HG02943 (cell line): ENCODE results near the gene PAK5.

Experiments used
- ATAC-seq: cut with Tn5 transposase; IDR thresholded peaks from one replicate; pipeline ENCODE4 v1.9.1; 2021; ENCODE audit warnings: mild to moderate bottlenecking, low read depth, moderate library complexity; ENCODE audit not compliant: unreplicated experiment

Gene PAK5

GRCh38 chr20:9792674-9793073, 46.2 kb downstream of the PAK5 start:
- no peak for ATAC-seq

DNA sequence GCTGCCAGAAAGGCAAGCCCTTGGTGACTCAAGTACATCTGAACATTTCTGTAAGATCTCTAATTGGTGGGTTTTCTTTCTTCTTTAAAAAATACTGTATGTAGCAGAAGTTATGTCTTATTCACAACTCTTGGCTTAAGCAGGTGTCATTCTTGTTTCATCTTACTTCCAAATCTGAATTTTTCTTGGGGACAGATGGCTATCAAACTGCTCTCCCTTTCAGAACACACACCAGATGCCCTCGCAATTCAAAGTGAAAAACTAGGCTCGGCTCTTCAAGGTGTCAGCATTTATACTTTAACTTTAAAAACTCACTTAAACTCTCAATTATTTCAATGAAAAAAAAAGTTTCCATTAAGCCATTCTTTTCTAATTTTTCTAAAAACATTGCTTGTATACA, 49.7 kb downstream of the PAK5 start:
- no peak for ATAC-seq

DNA sequence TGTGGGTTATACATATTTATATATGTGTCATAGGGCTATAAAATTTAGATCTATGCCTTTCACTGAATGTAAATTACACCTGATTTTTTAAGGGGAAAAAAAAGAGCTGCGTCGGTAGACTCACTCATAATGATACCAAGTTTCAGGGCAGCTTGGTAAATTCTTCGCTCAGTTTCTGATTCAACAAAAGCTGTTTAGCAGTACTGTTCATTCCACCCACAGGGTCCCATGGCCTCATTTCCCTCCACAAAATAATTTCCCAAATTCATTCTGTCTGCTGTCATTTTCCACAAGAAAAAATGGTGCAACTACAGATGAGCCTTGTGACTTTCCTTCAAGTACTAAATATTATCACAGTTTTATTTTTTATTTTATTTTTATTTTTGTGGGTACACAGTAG, 63.7 kb downstream of the PAK5 start:
- ATAC-seq = no peak

DNA sequence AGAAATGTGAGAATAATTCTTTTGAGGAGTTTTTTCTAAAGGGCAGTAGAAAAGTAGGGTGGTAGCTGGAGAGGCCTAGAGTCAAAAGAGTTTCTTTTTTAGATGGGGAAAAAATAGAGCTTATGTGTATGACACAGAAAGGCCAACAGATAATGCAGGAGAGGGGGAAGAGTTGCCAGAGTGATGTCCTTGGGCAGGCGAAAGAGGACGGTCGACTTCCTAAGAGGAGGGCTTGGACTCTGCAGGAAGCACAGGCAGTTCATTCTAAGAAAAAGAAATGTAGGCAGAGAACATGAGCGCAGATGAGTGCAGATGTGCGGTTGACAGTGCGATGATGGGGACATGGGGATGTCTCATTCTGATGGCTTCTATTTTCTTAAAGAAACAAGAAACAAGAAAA, 68.9 kb downstream of the PAK5 start:
- no peak for ATAC-seq

DNA sequence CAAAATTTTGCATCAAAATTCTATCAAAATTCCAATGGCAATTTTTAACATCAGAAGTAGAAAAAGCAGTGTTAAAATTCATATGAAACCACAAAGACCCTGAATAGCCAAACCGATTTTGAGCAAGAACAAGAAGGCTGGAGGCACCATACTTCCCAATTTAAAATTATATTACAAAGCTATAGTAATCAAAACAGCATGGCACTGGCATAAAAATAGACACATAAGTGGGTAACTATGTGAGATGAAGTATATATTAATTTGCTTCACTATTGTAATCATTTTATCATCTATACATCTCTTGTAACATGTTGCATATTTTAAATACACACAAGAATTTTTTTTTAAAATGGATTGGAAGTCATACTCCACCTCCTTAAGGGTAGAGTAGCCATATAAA, 77.4 kb downstream of the PAK5 start:
- no peak for ATAC-seq

DNA sequence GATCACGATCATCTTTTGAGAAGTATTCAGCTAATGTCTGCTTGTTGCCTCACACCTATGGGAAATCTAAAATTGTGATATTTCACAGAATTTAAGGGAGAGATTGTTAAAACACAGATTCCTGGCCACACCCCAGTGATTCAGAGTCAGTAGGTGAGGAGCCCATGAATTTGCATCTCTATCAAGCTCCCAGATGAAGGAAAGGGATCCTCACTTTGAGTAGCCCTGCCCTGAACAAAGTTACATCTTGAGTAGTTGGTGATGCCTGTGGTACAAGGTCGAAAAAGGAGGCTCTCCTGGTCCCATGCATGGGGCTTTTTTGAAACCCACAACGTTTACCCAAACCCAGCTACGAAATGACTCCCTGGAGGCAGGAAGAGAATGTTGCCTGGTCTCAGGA, 79.5 kb downstream of the PAK5 start:
- no peak for ATAC-seq

DNA sequence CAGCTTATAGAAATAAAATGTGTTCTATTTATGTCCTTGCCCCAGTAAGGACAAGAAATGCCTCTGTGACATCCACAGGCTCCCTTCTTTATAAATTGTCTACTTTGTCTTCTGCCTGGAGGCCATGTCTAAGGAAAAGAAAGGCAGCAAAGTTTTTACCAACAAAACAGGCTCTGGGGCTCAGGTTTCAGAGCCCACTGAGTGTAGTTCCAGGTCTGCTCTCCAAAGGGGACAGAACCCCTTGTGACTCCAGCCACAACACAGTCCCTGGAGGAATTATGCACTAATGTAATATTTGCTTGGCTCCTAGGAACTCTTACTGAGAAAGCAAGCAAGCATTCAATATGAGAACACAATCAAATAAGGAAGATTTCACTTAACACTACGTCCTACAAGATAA, 80.1 kb downstream of the PAK5 start:
- ATAC-seq = no peak

GRCh38 chr20:9756660-9757059, 82.2 kb downstream of the PAK5 start:
- ATAC-seq = no peak

- no peak for ATAC-seq
Measured at GRCh38 chr20:9755301-9755700, 83.6 kb downstream of the PAK5 start.

DNA sequence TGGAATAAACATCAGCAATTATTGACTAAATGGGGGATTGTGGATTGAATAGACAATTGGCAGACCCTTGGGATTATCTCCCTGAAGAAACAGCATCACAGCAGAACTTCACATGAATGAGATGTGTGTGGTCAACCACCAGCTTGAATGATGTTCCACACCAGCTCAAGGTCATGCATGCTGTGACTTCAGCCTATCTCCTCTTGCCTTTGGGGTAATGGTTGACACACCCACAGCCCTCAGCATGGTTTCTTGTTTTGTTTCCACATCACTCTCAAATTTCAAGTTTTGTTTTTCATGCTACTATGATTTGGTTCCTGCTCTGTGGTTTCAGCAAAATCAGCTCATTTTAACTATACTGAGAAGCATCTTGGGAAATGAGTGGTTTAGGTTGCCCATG, 94.3 kb downstream of the PAK5 start:
- ATAC-seq = no peak

DNA sequence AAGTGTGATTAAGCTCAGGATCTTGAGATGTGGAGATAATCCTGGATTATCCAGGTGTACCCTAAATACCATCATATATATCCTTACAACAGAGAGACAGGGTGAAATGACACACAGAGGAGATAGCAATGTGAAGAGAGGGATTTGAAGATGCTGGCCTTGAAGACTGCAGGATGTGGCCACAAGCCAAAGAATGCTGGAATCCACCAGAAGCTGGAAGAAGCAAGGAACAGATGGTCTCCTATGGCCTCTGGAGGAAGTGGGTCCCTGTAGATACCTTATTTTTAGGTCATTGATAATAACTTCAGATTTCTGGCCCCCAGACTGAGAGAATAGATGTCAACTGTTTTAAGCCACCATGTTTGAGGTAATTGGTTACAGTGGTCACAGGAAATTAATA, 95.0 kb downstream of the PAK5 start:
- no peak for ATAC-seq

- ATAC-seq = no peak
Measured at GRCh38 chr20:9742821-9743220, 96.1 kb downstream of the PAK5 start.

DNA sequence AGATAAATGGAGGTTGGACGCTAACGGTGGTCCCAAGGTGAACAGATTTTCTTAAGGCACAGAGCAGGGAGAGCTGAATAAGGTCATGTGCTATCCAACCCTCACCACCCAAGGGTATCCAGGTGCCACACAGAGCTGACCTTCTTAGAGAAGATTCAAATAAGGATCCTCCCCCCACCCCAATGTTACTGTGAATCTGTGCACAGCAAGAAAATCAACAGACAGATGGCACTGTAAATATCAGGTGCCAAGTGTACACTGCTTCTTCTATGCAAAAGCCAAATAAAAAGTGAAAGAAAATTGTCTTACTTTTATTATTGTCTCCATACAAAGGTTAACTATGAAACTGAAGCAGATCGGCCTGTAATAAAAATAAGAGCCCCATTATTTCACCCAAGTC, 96.9 kb downstream of the PAK5 start:
- ATAC-seq = no peak

- ATAC-seq = no peak
Measured at GRCh38 chr20:9740486-9740885, 98.4 kb downstream of the PAK5 start.

GRCh38 chr20:9739991-9740390, 98.9 kb downstream of the PAK5 start:
- ATAC-seq = no peak

- ATAC-seq = no peak
Measured at GRCh38 chr20:9736373-9736772, 102.5 kb downstream of the PAK5 start.

- no peak for ATAC-seq
Measured at GRCh38 chr20:9723501-9724202, 115.2 kb downstream of the PAK5 start.

GRCh38 chr20:9711872-9712271, 127.0 kb downstream of the PAK5 start:
- ATAC-seq = no peak

- ATAC-seq = no peak
Measured at GRCh38 chr20:9710685-9711084, 128.2 kb downstream of the PAK5 start.

- no peak for ATAC-seq
Measured at GRCh38 chr20:9705722-9706476, 133.0 kb downstream of the PAK5 start.

GRCh38 chr20:9699181-9699580, 139.7 kb downstream of the PAK5 start:
- no peak for ATAC-seq

GRCh38 chr20:9689041-9689440, 149.8 kb downstream of the PAK5 start:
- no peak for ATAC-seq
